NCI-H1694 (cell line): Measurements from ENCODE around the gene ATP9B.
A peak's percentile ranks its signal among the peaks of the same experiment; 100 is the strongest.
"Not testable (repeated sequence)": the region's sequence is repeated elsewhere in the genome, so short reads cannot be mapped to it uniquely, and the experiment has no call there.

ENCODE experiments used
- DNase-seq: peaks from one replicate; lab custom pipeline; 2025; lab: John Stamatoyannopoulos, UW

The ATP9B gene

GRCh38 chr18:79239631-79240030, 170.4 kb downstream of the ATP9B start:
- no peak for DNase-seq

- no peak for DNase-seq
Observed at GRCh38 chr18:79241755-79242154, 172.6 kb downstream of the ATP9B start.

- no peak for DNase-seq
Observed at GRCh38 chr18:79242246-79242645, 173.1 kb downstream of the ATP9B start.

- no peak for DNase-seq
Observed at GRCh38 chr18:79245517-79246001, 176.4 kb downstream of the ATP9B start.

GRCh38 chr18:79246309-79247108, 177.3 kb downstream of the ATP9B start:
- peak; percentile 52 for DNase-seq

- DNase-seq: no peak
Observed at GRCh38 chr18:79248495-79249060, 179.4 kb downstream of the ATP9B start.

GRCh38 chr18:79250301-79250981, 181.2 kb downstream of the ATP9B start:
- DNase-seq: no peak

GRCh38 chr18:79251021-79251420, 181.8 kb downstream of the ATP9B start:
- DNase-seq: no peak

- DNase-seq: no peak
Observed at GRCh38 chr18:79252904-79253633, 183.9 kb downstream of the ATP9B start.

GRCh38 chr18:79257480-79257879, 188.3 kb downstream of the ATP9B start:
- no peak for DNase-seq

- no peak for DNase-seq
Observed at GRCh38 chr18:79258447-79258846, 189.3 kb downstream of the ATP9B start.

GRCh38 chr18:79259218-79259617, 190.0 kb downstream of the ATP9B start:
- no peak for DNase-seq

- no peak for DNase-seq
Observed at GRCh38 chr18:79260023-79260422, 190.8 kb downstream of the ATP9B start.

GRCh38 chr18:79260510-79260909, 191.3 kb downstream of the ATP9B start:
- DNase-seq: no peak

- DNase-seq: not testable (repeated sequence)
Observed at GRCh38 chr18:79265068-79265467, 195.9 kb downstream of the ATP9B start.

- DNase-seq: not testable (repeated sequence)
Observed at GRCh38 chr18:79271812-79272211, 202.6 kb downstream of the ATP9B start.

GRCh38 chr18:79272916-79273315, 203.7 kb downstream of the ATP9B start:
- DNase-seq: no peak

GRCh38 chr18:79274823-79275222, 205.6 kb downstream of the ATP9B start:
- DNase-seq: no peak

GRCh38 chr18:79275461-79275860, 206.3 kb downstream of the ATP9B start:
- no peak for DNase-seq

GRCh38 chr18:79275992-79276391, 206.8 kb downstream of the ATP9B start:
- no peak for DNase-seq

GRCh38 chr18:79278896-79279295, 209.7 kb downstream of the ATP9B start:
- DNase-seq: no peak

GRCh38 chr18:79283131-79283810, 214.1 kb downstream of the ATP9B start:
- DNase-seq: no peak
